Fibroblast of upper back skin (primary cell): ENCODE data around the gene STRA6.

ENCODE experiments used
- DNase-seq: peaks from one replicate; pipeline ENCODE4 v3.0.0-alpha.2; 2013

STRA6 gene, protein sequence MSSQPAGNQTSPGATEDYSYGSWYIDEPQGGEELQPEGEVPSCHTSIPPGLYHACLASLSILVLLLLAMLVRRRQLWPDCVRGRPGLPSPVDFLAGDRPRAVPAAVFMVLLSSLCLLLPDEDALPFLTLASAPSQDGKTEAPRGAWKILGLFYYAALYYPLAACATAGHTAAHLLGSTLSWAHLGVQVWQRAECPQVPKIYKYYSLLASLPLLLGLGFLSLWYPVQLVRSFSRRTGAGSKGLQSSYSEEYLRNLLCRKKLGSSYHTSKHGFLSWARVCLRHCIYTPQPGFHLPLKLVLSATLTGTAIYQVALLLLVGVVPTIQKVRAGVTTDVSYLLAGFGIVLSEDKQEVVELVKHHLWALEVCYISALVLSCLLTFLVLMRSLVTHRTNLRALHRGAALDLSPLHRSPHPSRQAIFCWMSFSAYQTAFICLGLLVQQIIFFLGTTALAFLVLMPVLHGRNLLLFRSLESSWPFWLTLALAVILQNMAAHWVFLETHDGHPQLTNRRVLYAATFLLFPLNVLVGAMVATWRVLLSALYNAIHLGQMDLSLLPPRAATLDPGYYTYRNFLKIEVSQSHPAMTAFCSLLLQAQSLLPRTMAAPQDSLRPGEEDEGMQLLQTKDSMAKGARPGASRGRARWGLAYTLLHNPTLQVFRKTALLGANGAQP

DNA sequence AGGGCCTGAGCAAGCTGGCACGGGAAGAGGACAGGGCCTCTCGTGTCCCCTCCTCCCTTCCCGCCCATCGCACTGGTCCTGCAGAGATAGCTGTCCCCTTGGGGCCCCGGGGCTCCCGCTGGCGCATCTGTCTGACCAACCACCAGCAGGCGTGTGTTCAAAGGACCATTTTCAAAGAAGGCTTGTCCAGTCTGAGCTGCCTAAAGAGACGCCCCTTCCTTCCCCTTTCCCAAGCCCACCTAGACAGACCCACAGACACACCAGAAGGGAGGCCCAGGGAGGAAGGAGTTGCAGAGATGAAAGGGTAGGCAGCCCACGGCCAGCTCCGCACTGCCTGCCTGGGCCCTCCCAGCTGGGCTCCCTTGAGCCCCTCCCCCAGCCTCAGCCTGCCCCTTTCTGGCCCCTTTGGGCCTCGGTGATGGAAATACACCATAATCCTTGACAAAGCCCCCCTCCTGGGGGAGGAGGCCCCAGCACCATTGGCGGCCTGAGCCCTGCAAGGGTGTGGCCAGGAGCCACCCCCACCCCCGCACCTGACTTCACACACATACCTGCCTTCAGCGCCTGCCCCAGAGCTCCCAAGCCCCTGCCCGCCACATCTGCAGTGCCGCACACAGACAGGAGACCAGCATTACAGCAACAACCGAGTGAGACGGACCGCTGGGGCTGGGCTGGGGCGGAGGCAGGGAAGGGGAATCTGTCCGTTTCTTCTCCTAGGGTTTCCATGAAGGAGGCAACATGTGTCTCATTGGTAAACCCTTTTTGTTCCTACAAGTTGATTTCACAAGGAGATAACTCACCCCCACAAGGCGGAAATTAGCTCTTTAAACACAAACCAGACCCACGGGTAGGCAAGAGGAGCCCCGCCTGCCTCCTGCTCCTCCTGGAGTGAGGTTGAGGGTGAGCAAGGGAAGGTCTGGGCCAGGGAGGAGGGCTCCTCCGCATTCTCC, at the start of gene STRA6:
STRA6 (minus strand) TSS at position 336 of the 950 bp plus-strand sequence. CDS start 520 bp downstream, outside the sequence.
- DNase-seq, result peak; percentile 76

DNA sequence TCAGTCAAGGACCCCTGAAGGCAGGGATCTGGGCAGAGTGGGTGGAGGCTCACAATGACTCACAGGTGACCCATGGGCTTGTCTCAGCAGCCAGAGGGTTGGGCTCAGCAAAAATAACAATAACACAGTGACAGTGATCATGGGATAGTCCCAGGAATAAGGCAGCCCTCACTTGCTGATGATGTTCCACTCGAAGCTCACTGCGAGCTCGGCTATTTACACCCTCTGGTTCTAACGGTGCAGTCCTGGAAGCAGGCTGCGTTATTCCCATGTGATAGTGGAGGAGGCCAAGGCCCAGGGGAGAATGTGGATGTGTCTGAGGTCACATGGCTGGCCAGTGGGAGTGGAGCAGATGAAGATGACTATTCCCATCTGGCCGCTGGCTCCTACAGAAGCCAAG, 49.7 kb upstream of the STRA6 start:
- DNase-seq, result no peak

DNA sequence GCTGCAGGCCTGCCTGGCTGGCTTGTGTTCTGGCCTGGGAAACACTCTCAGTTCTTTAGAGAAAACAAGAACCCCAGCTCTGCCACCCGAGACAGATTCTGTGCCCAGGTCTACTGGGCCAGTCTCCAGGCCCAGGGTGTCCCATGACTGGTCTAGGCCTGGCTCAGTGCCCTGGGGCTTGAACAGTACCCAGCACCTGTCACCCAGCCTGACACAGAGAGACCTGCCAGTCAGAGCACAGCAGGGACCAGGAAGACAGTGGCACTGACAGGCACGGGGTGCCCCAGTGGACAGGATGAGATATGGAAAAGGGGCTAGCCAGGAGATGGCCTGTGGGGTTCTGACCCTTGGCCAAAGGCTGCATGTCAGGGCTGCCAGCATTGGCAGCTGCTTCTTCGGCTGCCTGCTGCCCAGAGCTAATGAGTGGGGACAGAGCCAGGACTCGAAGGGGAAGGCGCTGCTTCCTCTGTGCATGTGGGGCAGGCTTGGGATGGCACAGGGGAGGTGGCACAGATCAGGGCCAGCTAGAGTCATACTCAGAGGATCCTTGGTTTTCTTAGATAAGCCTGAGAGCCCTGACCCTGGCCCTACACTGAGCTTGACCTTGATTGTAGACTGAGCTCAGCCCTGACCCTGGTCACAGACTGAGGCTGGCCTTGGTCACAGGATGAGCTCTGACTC, 48.7 kb upstream of the STRA6 start:
- no peak for DNase-seq

DNA sequence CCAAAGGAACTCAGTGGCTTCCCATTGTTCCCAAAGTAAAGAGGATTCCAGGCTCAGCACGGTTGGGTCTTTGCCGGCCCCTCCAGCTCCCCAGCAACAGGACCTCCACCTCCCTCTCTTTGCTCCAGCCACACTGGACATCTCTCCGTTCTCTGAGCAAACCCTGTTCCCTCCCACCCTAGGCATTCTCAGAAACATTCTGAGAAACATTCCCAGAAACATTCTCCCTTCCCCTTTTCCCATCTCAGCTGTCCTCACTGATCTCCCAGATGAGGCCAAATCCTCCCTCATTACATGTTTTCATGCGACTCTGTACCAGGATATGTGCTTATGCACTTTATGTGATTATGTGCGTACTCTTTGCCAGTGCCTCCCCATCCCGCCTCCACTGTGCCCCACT, 47.7 kb upstream of the STRA6 start:
- DNase-seq, result no peak

DNA sequence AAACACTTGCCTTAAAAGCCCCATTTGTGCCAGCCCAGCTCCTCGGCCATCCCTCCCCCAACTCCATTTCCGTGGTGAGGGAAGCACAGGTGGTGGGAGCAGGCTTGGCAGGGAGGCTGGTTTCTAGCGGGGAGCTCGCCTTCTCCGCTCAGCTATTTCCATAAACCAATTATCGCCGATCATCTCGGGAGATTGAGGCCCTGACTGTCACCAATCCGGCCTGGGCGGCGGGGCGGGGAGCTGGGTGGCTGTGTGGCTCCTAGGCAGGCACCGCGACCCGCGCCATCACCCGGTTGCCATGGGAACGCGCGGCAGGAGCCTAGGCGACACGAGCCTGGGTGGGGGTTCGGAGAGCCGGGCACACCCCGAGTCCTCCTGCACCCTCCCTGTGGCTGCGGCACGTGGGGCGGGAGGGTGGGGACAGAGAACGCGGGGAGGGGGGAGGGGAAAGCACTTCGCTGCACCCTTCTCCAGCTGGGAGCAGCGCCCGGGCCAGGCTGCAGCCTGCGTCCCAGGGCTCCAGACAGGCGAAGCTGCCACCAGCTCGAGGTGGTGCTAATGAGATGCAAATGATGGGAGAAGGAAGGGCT, 42.9 kb upstream of the STRA6 start:
- DNase-seq, result no peak

DNA sequence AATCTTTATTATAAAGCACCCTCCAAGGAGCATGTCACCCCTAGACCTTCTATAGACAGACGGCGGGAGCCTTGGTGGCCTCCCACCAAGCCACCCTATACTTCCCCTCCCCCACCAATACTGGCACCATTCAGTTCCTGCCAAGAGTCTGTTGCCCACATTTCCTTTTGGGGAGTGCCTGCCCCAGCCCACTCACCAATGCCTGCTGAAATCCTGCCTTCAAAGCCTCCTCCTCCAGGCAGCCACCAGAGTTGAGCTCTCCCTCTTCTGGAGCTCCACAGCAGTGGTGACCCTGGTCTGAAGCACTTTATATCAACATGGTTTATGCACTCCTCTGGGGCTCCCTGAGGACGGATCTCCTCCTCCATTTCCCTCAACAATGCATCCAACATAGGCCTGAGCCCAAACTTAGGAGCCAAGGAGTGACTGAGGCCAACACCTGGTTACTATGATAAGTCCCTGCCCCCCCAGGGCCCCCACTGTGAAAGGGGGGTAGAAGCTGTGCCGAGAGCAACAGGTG, 42.3 kb upstream of the STRA6 start:
- DNase-seq, result no peak

DNA sequence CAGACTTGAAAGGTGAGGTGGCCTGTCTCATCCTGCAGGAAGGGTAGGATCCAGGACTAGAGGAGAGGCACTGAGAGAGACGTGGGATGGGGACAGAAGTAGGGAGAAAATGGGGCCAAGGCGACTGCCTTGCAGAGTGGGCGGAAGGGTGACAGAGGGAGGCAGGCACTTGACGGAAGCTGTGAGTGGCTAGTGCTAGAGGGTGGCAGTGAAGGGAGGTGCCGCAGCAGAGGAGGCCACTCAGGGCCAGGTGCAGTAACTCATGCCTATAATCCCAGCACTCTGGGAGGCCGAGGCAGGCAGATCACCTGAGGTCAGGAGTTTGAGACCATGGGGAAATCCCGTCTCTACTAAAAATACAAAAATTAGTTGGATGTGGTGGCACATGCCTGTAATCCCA, 40.8 kb upstream of the STRA6 start:
- DNase-seq, result no peak

DNA sequence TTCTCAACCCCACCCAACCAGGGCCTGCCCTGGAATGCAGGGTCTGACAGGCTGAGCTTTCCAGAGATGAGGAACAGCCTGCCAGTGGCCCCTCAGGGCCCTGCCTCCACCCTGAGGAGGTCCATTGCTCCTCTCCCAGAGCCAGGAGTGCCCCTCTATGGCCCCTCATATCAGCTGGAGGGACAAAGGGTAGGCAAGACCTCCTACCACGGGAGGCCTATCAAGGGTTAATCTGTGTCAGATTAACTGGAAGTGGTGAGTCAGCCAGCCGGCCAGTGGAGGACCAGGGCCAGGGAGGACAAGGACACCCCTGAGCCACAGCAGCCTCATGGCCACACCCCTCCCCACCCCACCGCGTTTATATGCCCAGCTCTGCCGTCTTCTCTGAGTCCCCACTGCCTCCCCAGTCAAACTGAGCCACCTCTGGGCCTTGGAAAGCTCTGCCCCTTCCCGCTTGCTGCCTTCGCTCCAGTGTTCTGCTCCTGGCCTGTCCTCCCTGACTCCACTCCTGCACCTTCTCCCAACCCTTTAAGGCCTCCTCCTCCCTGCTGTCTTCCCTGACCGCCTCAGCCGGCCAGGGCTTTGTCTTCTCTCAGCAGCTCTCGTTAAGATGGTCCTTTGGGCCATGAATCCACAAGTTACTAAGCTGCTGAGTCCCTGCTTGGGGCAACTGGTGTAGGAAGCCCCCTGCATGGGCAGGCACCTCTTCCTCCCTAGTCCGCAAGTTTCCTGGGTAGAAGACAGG, 40.0 kb upstream of the STRA6 start:
- DNase-seq, result peak; percentile 9

DNA sequence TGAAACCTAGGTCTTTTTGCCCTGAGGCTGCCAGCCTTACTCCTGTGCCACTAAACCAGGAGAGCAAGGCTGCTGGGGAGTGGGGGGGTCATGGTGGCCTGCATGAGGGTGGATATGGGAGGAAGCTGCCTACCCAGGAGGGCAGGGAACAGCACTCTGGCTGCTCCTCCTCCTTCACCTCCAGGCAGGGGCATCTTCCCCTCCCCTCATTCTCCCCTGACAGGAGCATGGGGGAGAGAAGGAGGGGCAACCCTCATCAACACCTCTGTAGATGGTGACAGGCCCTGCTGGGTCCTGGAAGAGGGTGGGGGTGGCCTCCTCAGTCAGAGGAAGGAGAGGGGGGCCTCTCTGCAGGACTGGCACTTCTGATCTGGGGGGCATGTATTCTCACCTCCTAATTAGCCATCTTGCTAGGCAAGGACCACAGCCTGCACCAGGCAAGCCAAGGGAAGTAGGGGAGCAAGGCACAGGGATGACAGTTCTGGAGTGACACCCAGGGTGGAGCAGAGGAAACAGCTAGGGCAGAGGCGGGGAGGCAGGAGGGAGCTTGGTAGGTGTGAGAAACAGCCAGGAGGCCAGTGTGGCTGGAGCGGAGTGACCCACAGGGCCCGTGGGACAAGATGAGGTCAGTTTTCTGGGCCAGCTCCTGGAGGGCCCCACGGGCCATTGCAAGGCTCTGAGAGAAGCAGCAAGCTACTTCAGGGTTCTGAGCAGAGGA, 38.5 kb upstream of the STRA6 start:
- no peak for DNase-seq

DNA sequence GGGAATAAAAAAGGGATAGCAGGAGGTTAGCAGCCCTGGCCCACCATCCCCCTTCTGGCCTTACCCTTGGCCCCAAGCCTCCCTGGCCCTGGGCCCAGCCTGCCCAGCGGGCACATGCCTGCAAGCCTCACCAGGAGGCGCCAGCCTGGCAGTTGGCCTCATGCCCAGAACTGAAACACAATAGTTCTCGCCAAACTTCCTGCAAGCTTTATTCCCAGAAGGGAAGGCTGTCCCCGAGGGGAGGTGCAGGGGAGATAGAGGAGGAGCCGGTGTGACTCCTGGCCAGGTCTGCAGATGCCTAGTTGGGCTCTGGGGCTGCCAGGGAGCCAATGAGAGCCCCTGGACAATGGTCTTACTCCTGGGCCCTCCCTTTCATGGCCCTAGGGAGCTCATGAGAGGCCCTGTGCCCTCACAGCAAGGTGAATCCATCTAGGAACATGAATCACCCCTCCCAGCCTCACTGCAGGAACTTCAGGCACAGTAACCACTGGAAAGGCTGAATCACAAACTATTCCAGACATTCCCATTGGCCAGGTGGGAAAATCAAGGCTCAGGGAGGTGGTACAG, 37.5 kb upstream of the STRA6 start:
- peak; percentile 68 for DNase-seq

DNA sequence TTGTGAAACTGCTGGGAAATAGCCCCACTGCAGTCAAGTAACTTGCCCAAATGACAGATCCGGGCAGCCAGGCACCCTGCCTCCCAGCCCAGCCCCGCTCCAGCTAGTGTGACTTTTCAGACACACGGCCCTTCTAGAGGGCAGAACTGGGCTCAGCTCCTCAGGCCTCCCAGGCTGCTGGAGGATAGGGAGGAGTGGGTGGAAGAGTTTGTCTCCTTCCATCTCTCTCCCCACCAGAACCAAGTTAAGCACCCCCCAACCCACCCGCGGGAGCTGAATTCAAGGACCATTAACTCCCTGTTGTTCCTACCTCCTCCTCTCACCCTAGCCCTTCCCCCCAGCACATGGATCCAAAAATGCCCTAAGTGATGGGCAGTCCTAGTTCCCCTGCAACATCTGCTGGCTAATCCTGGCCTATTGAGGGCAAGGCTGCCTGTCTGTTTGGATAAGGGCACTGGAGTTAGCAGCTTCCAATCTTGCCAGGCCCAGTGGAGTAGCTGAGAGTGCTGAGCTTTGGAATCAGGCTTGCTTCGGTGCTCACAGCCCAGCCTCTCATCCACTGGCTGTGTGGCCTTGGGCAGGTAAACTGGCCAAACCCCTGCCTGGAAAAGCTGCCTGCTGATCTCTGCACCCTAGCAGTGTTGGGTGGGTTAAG, 36.6 kb upstream of the STRA6 start:
- DNase-seq, result no peak

DNA sequence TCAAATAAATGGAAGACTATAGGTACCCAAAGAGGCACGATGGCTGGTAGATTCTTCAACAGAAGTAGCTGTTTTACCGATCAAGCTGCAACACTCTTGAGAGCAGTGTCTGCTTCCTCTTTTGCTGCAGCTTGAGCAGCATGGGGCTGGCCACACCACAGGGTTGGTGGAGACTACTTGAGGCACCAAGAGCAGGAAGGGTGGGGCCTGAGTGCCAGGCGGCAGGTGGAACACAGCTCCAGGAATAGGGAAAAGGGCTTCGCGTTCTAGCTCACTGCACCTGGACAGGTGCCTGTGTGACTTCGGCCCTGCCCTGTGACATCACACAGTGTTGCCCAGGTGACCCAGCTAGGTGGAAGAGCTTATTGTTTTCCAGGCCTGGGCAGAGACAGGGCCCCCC, 33.4 kb upstream of the STRA6 start, which contains the start of gene CCDC33:
CCDC33 (plus strand) TSS at position 365 of the 400 bp plus-strand sequence. CDS start 394 bp downstream, outside the sequence.
- DNase-seq, result no peak

DNA sequence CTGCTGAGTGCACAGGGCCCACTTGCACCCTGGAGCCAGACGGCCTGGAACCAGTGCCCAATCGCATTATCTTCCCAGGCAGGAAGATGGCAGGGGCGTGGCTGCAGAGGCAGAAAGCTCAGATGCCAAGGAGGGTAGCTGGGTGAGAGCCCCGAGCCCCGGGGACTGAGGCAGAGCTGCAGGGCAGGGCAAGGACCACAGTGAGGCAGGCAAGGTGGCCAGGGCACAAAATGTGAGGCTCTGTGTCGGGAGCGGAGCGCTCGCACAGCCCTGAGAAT, 31.9 kb upstream of the STRA6 start:
- DNase-seq, result no peak

DNA sequence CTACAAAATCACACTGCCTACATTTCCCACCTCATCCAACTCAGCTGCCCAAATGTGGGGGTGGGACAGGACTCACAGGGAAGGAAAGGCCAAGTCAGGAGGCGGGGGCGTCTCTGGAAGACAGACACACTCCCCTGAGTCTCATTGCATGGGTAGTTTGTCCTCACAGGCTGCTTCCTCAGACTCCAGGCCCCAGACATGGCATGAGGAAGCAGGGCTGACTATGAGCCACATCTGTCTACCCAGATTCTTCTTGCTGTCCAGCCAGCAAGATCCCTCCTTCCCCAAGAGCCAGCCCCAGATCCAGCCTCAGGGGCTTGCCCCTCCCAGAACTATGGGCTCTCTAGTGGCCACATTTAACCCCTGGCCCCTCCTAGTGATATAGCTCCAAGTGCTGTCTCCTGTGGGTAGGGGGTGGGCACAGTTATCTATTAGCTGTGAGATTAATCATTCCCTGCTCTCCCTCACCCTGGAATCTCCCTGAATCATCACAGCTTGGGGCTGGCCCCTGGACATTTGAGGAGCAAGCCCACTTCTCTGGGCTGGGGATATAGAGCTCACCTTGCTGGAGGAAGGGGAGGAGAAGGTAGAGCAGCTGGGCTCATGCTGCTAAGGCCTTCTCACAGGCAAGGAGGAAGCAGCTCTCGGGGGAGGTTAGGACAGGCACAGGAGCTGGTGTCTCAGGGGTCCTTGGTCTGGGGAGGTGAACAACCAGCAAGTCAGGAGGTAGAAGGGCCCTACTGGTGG, 31.4 kb upstream of the STRA6 start:
- no peak for DNase-seq

DNA sequence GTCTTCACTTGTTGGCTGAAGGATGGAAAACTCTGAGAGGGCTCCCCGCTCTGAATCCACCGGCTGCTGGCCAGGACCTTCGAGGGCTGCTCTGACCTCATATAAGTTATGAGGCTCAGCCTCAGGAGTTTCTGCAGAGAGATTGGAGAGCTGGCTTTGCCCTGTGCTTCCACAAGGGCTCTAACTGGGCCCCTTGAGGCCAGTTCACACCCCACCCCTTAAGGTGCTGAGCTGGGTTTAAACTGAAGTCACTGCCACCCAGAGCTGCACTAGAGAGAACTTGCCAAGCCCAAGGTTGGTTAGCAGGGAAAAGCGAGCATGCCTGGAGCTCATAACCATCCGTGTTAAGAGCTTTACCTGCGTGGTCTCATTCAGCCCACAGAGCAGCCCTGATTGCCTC, 30.8 kb upstream of the STRA6 start:
- DNase-seq, result no peak

DNA sequence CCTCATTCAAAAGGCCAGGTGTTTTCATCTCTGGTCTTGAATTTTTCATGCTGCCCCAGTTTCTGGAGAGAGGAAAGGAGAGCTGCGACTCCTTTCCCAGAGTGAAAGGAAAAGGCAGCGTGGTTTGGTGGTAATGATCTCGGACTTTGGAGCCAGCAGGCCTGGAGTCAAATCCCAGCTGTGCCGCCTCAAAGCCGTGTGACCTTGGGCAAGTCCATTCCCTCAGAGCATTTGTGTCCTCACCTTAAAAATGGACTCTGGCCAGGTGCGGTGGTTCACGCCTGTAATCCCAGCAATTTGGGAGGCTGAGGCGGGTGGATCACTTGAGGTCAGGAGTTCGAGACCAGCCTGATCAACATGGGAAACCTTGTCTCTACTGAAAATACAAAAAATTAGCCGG, 28.9 kb upstream of the STRA6 start:
- DNase-seq, result no peak

DNA sequence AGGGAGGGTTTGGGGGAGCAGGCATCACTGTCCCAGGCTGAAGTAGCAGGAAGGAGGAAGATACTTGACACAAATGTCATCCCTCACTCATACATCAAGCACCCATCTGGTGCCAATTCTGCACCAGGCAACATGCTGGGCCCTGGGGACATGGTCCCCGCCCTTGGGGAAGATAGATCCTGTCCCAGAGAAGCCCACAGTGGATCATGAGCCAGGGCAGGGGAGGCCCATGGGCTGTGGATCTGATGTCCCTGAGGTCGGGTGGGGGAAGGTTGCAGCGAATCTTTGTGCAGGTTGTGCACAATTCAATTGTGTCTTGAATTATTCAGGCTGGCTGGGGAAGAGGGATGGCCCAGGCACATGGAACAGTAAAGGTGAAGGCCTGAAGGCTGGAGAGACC, 27.1 kb upstream of the STRA6 start:
- no peak for DNase-seq

DNA sequence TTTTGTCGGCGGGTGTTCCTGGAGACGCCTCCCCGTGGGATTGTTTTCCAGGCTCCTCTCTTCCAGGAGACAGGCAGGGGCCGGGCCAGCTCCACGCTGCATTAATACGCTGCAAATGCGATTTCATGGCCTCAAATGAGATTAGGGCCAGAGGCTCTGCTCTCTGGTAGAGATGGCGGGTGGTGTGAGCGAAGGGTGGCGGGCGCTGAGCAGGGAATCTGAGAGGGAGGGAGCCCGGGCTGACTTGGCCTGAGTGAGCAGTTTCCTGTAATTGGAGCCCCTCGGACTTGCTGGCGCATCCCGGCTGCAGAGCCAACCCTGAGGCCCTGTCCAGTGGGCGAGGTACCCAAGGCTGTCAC, 26.1 kb upstream of the STRA6 start:
- DNase-seq, result no peak
